Activated CD4-positive, alpha-beta T cell treated with anti-CD3 and anti-CD28 coated beads for 36 hours (primary cell): ENCODE results near the gene GSTA5. TPM values are rescaled to one million over a fixed set of nuclear protein-coding genes. Genes with fewer than 3 reads are reported as not detected.
"Not testable (repeated sequence)": the region's sequence is repeated elsewhere in the genome, so short reads cannot be mapped to it uniquely, and the experiment has no call there.

Experiments
- ATAC-seq: fragments of 200-7000 bp; cut with Tn5 transposase; one replicate; pipeline ENCODE4 v1.10.0; 2021; ENCODE audit warnings: mild to moderate bottlenecking, moderate library complexity
- CTCF ChIA-PET: fragments of 350-600 bp; sonication (Branson Sonifier 250); formaldehyde crosslinking; loops from one replicate; lab custom pipeline; 2021; ENCODE audit warnings: antibody characterized with exemption; lab: Charles Lee
- POLR2A ChIA-PET: fragments of 350-600 bp; sonication (Branson Sonifier 250); formaldehyde crosslinking; loops from one replicate; lab custom pipeline; 2021; ENCODE audit warnings: antibody characterized with exemption, inconsistent platforms; lab: Charles Lee
- DNase-seq: peaks from one replicate; pipeline ENCODE4 v3.0.0-alpha.2; 2020
- H3K27ac Mint-ChIP-seq: one replicate; pipeline ENCODE4 v1.8.0; 2021; ENCODE audit warnings: mixed read lengths
- H3K27me3 Mint-ChIP-seq: one replicate; pipeline ENCODE4 v1.8.0; 2021; ENCODE audit warnings: mixed read lengths
- H3K36me3 Mint-ChIP-seq: one replicate; pipeline ENCODE4 v1.8.0; 2021; ENCODE audit warnings: low read depth, mixed read lengths
- H3K4me1 Mint-ChIP-seq: one replicate; pipeline ENCODE4 v1.8.0; 2021; ENCODE audit warnings: mixed read lengths
- H3K4me3 Mint-ChIP-seq: one replicate; pipeline ENCODE4 v1.8.0; 2021; ENCODE audit warnings: mild to moderate bottlenecking, moderate library complexity, mixed read lengths
- H3K9me3 Mint-ChIP-seq: one replicate; pipeline ENCODE4 v1.8.0; 2021; ENCODE audit warnings: low read depth, mixed read lengths
- intact Hi-C, 2 experiments: fragments of 100-400 bp; cut with DNase I in 1 of 2; cut with micrococcal nuclease in 1 of 2; formaldehyde crosslinking; loops; one replicate each; pipeline versions ENCODE4 v1.14.2 to v1.15.1; 2022 to 2024; cut with DNase I, micrococcal nuclease
- total RNA-seq, 2 experiments: library from RNA; stranded (reverse); gene quantifications; one replicate each; pipeline ENCODE4 v1.2.3, GENCODE V29; 2021

Gene GSTA5
- total RNA-seq, 2 experiments from 2014 or later = not detected

DNA sequence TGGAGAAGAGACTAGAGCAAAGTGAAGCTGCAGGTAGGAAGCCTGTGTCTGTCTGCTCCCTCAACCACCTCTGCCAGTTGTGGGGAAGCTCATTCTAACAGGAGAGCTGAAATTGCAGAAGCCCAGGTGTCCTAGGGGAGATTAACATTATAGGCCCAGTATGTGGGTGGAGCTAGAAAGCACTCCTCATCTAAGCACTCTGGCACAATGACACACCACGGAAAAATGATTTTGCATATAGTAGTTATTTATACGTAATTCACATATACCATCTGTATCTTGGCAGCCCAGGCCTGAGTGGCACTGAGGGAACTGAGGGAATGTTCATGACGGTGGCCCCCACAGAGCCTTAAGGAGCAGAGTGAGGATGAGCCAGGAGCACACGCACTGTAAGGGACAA, 9.7 kb downstream of the GSTA5 start:
- CTCF ChIA-PET = interaction anchor here (0.7 kb wide), 1 partner anchor 112 kb away, joined by 3 read pairs; no protein-coding TSS in a partner anchor
- H3K4me3 Mint-ChIP-seq, DNase-seq, H3K9me3 Mint-ChIP-seq, POLR2A ChIA-PET, H3K27me3 Mint-ChIP-seq, H3K27ac Mint-ChIP-seq, ATAC-seq, H3K36me3 Mint-ChIP-seq, H3K4me1 Mint-ChIP-seq, intact Hi-C loops: not testable (repeated sequence)

- Mint-ChIP-seq H3K27me3 (peaks cover 2% of the 10 kb centered on the region), H3K4me3 (no peak overlapping the region), H3K9me3 (peaks cover 2% of the 10 kb centered on the region), H3K36me3 (no peaks in the 10 kb centered on the region), H3K27ac (no peak overlapping the region), H3K4me1 (no peaks in the 10 kb centered on the region)
- ATAC-seq (no peak), DNase-seq (no peak)
- CTCF ChIA-PET = interaction anchor here (0.7 to 0.8 kb wide), 2 partner anchors 9 to 13 kb away, joined by 3 read pairs; no protein-coding TSS in a partner anchor
- intact Hi-C loops = no loop called here
- POLR2A ChIA-PET = no interaction called here
Measured at GRCh38 chr6:52829046-52829817, 11.4 kb downstream of the GSTA5 start.

DNA sequence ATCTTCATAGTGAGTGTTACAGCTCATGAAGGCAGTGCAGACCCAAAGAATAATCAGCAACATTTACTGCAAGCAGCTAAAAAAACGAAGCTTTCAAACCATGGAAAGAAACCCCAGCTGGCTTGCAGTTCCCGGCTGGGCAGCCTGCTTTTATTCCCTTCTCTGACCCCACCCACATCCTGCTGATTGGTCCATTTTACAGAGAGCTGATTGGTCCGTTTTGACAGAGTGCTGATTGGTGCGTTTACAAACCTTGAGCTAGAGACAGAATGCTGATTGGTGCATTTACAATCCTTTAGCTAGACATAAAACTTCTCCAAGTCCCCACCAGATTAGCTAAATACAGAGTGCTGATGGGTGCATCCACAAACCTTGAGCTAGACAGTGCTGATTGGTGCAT, 12.0 kb downstream of the GSTA5 start:
- ATAC-seq, H3K27me3 Mint-ChIP-seq, POLR2A ChIA-PET, DNase-seq, H3K36me3 Mint-ChIP-seq, intact Hi-C loops, H3K4me3 Mint-ChIP-seq, H3K9me3 Mint-ChIP-seq, H3K27ac Mint-ChIP-seq, H3K4me1 Mint-ChIP-seq: not testable (repeated sequence)
- CTCF ChIA-PET = interaction anchor here (0.8 kb wide), 1 partner anchor 13 kb away, joined by 3 read pairs; no protein-coding TSS in a partner anchor

- H3K27me3 Mint-ChIP-seq, H3K4me1 Mint-ChIP-seq, H3K4me3 Mint-ChIP-seq, CTCF ChIA-PET, DNase-seq, intact Hi-C loops, H3K9me3 Mint-ChIP-seq, H3K36me3 Mint-ChIP-seq, POLR2A ChIA-PET, ATAC-seq, H3K27ac Mint-ChIP-seq: not testable (repeated sequence)
Measured at GRCh38 chr6:52827073-52827783, 13.4 kb downstream of the GSTA5 start.

DNA sequence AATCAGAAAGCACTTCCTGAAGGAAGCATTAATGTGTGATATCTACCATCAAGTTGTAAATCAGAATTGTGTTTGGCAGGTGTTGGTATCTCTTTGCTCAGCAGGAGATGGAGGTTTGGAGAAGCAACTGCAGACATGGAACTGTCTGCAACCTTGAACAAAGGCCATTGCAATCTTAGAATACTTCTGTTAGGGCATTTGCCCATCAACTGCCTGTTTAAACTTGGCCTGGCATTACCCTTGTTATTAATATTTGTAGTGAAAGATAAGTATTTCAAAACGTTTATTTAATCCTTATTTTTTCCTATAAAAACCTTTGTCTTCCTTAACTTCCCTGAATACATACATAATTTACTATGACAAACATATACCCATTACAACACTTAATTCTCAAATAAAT, 14.1 kb downstream of the GSTA5 start:
- Mint-ChIP-seq H3K27me3 (peaks cover 2% of the 10 kb centered on the region), H3K4me1 (no peaks in the 10 kb centered on the region), H3K27ac (no peak overlapping the region), H3K36me3 (no peaks in the 10 kb centered on the region), H3K9me3 (peaks cover 2% of the 10 kb centered on the region), H3K4me3 (no peak overlapping the region)
- intact Hi-C loops = loop anchor here in 1 of 2 experiments (1.0 kb wide), 1 partner anchor 40 kb away; no protein-coding TSS in a partner anchor
- POLR2A ChIA-PET = no interaction called here
- CTCF ChIA-PET = no interaction called here
- ATAC-seq = no peak
- no peak for DNase-seq

- CTCF ChIA-PET, POLR2A ChIA-PET, ATAC-seq, H3K36me3 Mint-ChIP-seq, DNase-seq, H3K4me3 Mint-ChIP-seq, H3K27ac Mint-ChIP-seq, H3K27me3 Mint-ChIP-seq, H3K9me3 Mint-ChIP-seq, H3K4me1 Mint-ChIP-seq: not testable (repeated sequence)
- intact Hi-C loops = loop anchor here in 1 of 2 experiments (1.0 kb wide), 1 partner anchor 40 kb away; no protein-coding TSS in a partner anchor
Measured at GRCh38 chr6:52825900-52826459, 14.6 kb downstream of the GSTA5 start.

- H3K4me3 Mint-ChIP-seq, H3K27ac Mint-ChIP-seq, H3K4me1 Mint-ChIP-seq, H3K36me3 Mint-ChIP-seq, intact Hi-C loops, H3K9me3 Mint-ChIP-seq, CTCF ChIA-PET, POLR2A ChIA-PET, DNase-seq, ATAC-seq, H3K27me3 Mint-ChIP-seq: not testable (repeated sequence)
Measured at GRCh38 chr6:52825270-52825793, 15.3 kb downstream of the GSTA5 start.

GRCh38 chr6:52821842-52822241, 18.8 kb downstream of the GSTA5 start:
- CTCF ChIA-PET = no interaction called here
- H3K27ac Mint-ChIP-seq = no peak overlapping the region
- ATAC-seq (no peak), DNase-seq (no peak)
- peaks cover 2% of the 10 kb centered on the region for H3K27me3 Mint-ChIP-seq
- intact Hi-C loops = no loop called here
- H3K9me3 Mint-ChIP-seq = peaks cover 2% of the 10 kb centered on the region
- no peaks in the 10 kb centered on the region for H3K4me1 Mint-ChIP-seq
- H3K4me3 Mint-ChIP-seq = no peak overlapping the region
- POLR2A ChIA-PET = interaction anchor here (0.6 kb wide), 1 partner anchor 19 kb away, joined by 3 read pairs; no protein-coding TSS in a partner anchor
- H3K36me3 Mint-ChIP-seq = no peaks in the 10 kb centered on the region

GRCh38 chr6:52820198-52820597, 20.4 kb downstream of the GSTA5 start:
- no peaks in the 10 kb centered on the region for H3K4me1 Mint-ChIP-seq
- H3K4me3 Mint-ChIP-seq = no peak overlapping the region
- intact Hi-C loops = no loop called here
- H3K27ac Mint-ChIP-seq = no peak overlapping the region
- POLR2A ChIA-PET = no interaction called here
- peaks cover 2% of the 10 kb centered on the region for H3K9me3 Mint-ChIP-seq
- H3K36me3 Mint-ChIP-seq = no peaks in the 10 kb centered on the region
- CTCF ChIA-PET = interaction anchor here (0.6 to 0.9 kb wide), 2 partner anchors 13 to 998 kb away, joined by 3 to 4 read pairs; no protein-coding TSS in a partner anchor
- ATAC-seq (no peak), DNase-seq (no peak)
- H3K27me3 Mint-ChIP-seq = no peaks in the 10 kb centered on the region

DNA sequence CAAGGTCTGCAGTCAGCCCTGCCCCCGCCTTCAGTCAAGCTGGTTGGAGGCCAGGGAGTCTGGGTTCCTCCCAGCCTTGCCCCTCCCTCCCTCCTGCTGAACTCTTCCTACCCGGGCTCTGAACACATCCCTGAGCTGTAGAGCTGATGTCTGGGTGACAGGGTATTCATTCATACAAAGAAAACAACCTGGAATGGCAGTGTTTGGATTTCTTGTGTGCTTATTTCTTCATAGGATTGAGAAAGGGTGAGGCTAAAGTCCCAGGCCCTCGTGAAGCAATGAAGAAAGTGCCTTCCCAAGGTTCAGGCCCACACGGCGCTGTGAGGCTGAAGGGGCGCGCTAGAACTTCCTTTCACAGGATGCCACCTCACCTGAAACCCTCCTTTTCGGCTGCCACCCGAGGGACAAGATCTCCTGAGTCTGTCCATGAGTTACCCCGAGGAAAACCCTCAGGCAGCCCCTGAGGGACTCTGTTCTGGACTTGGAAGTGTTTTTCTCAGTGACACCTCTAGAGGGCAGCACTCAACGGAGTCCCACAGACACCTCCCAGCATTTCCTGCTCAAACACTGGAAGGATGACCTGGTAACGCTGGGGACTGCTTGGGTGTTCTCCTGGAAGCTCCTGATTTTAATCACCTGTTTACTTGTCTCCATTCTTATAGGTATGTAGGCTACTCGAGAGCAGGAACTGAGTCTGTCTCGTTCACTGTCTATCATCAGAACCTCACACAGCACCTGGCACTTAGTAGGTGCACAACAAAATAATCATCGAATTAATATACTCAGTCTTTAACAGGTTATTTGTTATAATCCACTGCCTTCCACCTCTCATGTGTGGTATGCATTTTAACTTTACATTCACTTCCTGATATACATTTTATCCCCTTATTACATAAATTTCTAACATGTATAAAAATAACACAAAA, 25.2 kb downstream of the GSTA5 start:
- ChIA-PET CTCF (interaction anchor here (0.6 to 1.5 kb wide), 4 partner anchors 13 to 299 kb away, joined by 3 read pairs; no protein-coding TSS in a partner anchor), POLR2A (no interaction called here)
- no peaks in the 10 kb centered on the region for H3K36me3 Mint-ChIP-seq
- H3K27ac Mint-ChIP-seq = no peak overlapping the region
- DNase-seq (peak; percentile 62), ATAC-seq (peak; percentile 85)
- intact Hi-C loops = loop anchor here in 1 of 2 experiments (10.0 kb wide), 1 partner anchor 669 kb away; no protein-coding TSS in a partner anchor
- no peaks in the 10 kb centered on the region for H3K4me1 Mint-ChIP-seq
- H3K4me3 Mint-ChIP-seq = no peak overlapping the region
- H3K27me3 Mint-ChIP-seq = peaks cover 4% of the 10 kb centered on the region
- no peaks in the 10 kb centered on the region for H3K9me3 Mint-ChIP-seq
